Measurements from ENCODE around the gene MDM2.
"Not testable (repeated sequence)": the region's sequence is repeated elsewhere in the genome, so short reads cannot be mapped to it uniquely, and the experiment has no call there.

MDM2 gene

DNA sequence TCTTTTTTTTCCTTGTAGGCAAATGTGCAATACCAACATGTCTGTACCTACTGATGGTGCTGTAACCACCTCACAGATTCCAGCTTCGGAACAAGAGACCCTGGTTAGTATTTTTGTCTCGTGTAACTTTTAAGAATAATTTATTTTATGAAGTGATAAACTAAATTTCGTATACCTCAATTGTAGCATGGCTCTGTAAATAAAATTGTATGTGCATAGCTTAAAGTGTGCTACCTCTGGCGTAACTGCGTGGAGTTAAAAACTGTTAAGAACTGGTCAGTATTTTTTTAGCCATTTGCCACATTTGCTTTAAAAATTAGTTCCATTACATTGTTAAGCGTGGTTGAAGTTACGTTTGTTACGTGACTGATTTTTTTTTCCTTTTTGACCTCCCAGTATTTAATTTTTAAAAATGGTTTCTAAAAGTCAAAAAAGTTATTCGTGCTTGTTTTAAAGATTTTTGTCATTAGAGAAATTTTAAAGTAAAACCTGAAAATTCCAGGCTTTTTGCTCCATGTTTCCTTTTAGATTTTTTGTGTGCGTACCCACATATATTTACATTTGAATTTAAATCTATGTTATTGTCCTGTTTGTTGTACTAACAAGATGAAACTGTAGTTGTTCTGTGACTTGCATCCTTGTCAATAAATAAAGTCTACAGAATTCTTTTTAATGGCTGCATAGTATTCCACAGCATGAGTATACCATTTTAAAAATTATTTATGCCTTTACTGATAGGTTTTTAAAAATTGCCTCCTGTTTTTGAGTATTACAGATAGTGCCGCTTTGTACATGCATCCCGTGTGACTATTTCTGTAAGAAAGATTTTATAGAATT is 1.4 kb downstream of the MDM2 start:
- Histone ChIP-seq H3K4me1 (ENCODE audit: insufficient read depth, low read length) (peaks cover 11% of the 10 kb centered on the region), H3K9ac (ENCODE audit: low read depth, low read length) (peak overlapping the region; percentile 100)

GRCh38 chr12:68810027-68810389 is 2.0 kb downstream of the MDM2 start:
- H3K4me3 ChIP-seq (ENCODE audit: low read length) = peak overlapping the region; percentile 94

More for the DNA sequence above, 1.4 kb downstream of the MDM2 start:
- H3K36me3 ChIP-seq (ENCODE audit: insufficient read depth, low read depth, low read length) = peaks cover 50% of the 10 kb centered on the region
- H3K27me3 ChIP-seq (ENCODE audit: insufficient read depth, low read length) = no peaks in the 10 kb centered on the region
- H3K27ac ChIP-seq (ENCODE audit: low read length) = no peak overlapping the region
- H3K4me3 ChIP-seq (ENCODE audit: low read length) = peak overlapping the region; percentile 94
- no peaks in the 10 kb centered on the region for H3K9me3 ChIP-seq (ENCODE audit: insufficient read depth, low read depth, low read length)

DNA sequence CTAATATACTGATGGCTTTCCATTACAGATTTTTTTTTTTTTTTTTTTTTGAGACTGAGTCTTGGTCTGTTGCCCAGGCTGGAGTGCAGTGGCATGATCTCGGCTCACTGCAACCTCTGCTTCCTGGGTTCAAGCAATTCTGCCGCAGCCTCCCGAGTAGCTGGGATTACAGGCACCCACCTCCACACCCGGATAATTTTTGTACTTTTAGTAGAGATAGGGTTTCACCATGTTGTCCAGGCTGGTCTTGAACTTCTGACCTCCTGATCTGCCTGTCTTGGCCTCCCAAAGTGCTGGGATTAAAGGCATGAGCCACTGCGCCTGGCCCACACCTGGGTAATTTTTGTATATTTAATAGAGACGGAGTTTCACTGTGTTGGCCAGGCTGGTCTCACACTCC is 3.6 kb downstream of the MDM2 start:
- not testable (repeated sequence) for H3K27ac ChIP-seq (ENCODE audit: low read length); H3K9me3 ChIP-seq (ENCODE audit: insufficient read depth, low read depth, low read length); H3K4me3 ChIP-seq (ENCODE audit: low read length); H3K27me3 ChIP-seq (ENCODE audit: insufficient read depth, low read length); H3K9ac ChIP-seq (ENCODE audit: low read depth, low read length); H3K4me1 ChIP-seq (ENCODE audit: insufficient read depth, low read length)
- H3K36me3 ChIP-seq (ENCODE audit: insufficient read depth, low read depth, low read length) = peaks cover 72% of the 10 kb centered on the region

More at GRCh38 chr12:68810027-68810389, 2.0 kb downstream of the MDM2 start:
- peaks cover 56% of the 10 kb centered on the region for H3K36me3 ChIP-seq (ENCODE audit: insufficient read depth, low read depth, low read length)
- H3K4me1 ChIP-seq (ENCODE audit: insufficient read depth, low read length); H3K9me3 ChIP-seq (ENCODE audit: insufficient read depth, low read depth, low read length); H3K27me3 ChIP-seq (ENCODE audit: insufficient read depth, low read length); H3K27ac ChIP-seq (ENCODE audit: low read length); H3K9ac ChIP-seq (ENCODE audit: low read depth, low read length): not testable (repeated sequence)

DNA sequence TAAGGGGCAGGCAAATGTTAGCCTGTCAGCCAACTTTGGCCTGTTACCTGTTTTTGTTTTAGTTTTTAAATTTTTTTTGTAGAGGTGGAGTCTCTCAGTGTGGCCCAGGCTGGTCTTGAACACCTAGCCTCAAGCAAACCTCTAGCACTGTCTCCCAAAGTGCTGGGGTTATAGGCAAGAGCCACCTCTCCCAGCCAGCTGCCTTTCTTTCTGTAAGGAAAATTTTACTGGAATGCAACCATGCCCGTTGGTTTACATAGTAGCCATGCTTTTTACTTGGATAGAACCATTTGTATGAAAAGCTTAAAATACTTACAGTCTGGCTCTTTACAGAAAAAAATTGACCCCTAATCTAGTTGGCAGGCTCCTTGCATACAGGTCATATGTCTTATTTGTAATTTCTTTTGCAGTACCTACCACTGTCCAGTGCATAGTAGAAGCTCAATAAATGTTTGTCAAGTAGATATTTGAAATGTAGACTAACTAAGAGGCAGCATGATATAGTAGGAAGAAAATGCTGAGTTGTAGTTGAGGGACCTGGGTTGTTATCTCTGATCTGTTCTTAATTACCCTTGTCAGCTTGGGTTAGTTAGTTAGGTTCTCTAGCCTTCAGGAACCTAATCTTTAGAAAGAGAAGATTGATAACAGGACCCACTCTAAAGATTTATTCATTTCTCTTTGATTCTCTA is 4.7 kb downstream of the MDM2 start:
- no peak overlapping the region for H3K4me3 ChIP-seq (ENCODE audit: low read length)
- no peak overlapping the region for H3K9ac ChIP-seq (ENCODE audit: low read depth, low read length)
- H3K9me3 ChIP-seq (ENCODE audit: insufficient read depth, low read depth, low read length) = no peaks in the 10 kb centered on the region
- no peaks in the 10 kb centered on the region for H3K27me3 ChIP-seq (ENCODE audit: insufficient read depth, low read length)
- no peak overlapping the region for H3K27ac ChIP-seq (ENCODE audit: low read length)
- no peaks in the 10 kb centered on the region for H3K4me1 ChIP-seq (ENCODE audit: insufficient read depth, low read length)
- peaks cover 81% of the 10 kb centered on the region for H3K36me3 ChIP-seq (ENCODE audit: insufficient read depth, low read depth, low read length)

- no peak overlapping the region for H3K27ac ChIP-seq (ENCODE audit: low read length)
- no peaks in the 10 kb centered on the region for H3K9me3 ChIP-seq (ENCODE audit: insufficient read depth, low read depth, low read length)
- H3K36me3 ChIP-seq (ENCODE audit: insufficient read depth, low read depth, low read length) = peaks cover 86% of the 10 kb centered on the region
- no peaks in the 10 kb centered on the region for H3K4me1 ChIP-seq (ENCODE audit: insufficient read depth, low read length)
- no peak overlapping the region for H3K4me3 ChIP-seq (ENCODE audit: low read length)
- no peak overlapping the region for H3K9ac ChIP-seq (ENCODE audit: low read depth, low read length)
- H3K27me3 ChIP-seq (ENCODE audit: insufficient read depth, low read length) = no peaks in the 10 kb centered on the region
Measured at GRCh38 chr12:68813242-68813593, 5.2 kb downstream of the MDM2 start.

DNA sequence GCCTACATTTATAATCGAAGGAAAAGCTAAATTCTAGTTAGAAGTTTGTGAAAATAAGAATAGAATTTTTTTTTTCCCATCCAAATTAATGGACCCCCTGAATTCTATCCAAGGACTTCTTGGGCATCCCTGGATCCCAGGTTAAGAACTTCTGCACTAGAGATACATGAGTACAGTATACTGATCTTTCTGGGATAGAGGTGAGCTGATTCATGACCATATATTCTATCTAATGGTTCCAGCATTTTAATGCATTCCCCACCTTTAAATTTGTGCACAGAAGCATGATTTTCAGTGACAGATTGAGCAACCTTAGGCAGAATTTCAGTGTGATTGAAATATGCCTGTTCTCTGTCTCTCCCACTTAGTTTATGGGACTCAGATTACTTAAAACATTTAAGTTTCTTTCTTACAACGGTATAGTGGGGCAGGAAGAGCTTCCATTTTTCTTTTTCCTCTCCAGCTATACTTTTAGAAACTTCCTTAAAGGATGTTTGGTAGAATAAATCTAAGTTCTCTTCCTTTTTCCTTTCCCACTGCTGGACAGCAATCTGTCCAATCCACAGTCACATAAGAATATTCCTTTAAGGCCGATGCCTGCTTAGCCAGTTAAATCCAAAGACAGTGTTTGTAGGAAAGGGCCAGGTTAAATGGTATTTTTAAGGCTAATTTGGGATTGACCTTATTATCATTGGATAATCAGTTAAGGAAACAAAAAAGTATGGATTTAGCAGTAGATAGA is 6.7 kb downstream of the MDM2 start:
- Histone ChIP-seq H3K4me3 (ENCODE audit: low read length) (no peak overlapping the region), H3K4me1 (ENCODE audit: insufficient read depth, low read length) (no peaks in the 10 kb centered on the region), H3K9me3 (ENCODE audit: insufficient read depth, low read depth, low read length) (no peaks in the 10 kb centered on the region), H3K27ac (ENCODE audit: low read length) (no peak overlapping the region), H3K36me3 (ENCODE audit: insufficient read depth, low read depth, low read length) (peaks cover 94% of the 10 kb centered on the region), H3K9ac (ENCODE audit: low read depth, low read length) (no peak overlapping the region), H3K27me3 (ENCODE audit: insufficient read depth, low read length) (no peaks in the 10 kb centered on the region)

GRCh38 chr12:68815232-68815927 is 7.4 kb downstream of the MDM2 start:
- Histone ChIP-seq H3K9ac (ENCODE audit: low read depth, low read length) (no peak overlapping the region), H3K36me3 (ENCODE audit: insufficient read depth, low read depth, low read length) (peaks cover 95% of the 10 kb centered on the region), H3K4me1 (ENCODE audit: insufficient read depth, low read length) (no peaks in the 10 kb centered on the region), H3K27ac (ENCODE audit: low read length) (no peak overlapping the region), H3K9me3 (ENCODE audit: insufficient read depth, low read depth, low read length) (no peaks in the 10 kb centered on the region), H3K4me3 (ENCODE audit: low read length) (no peak overlapping the region), H3K27me3 (ENCODE audit: insufficient read depth, low read length) (no peaks in the 10 kb centered on the region)

- Histone ChIP-seq H3K9me3 (ENCODE audit: insufficient read depth, low read depth, low read length) (no peaks in the 10 kb centered on the region), H3K27ac (ENCODE audit: low read length) (no peak overlapping the region), H3K4me1 (ENCODE audit: insufficient read depth, low read length) (no peaks in the 10 kb centered on the region), H3K36me3 (ENCODE audit: insufficient read depth, low read depth, low read length) (peaks cover 96% of the 10 kb centered on the region), H3K4me3 (ENCODE audit: low read length) (no peak overlapping the region), H3K9ac (ENCODE audit: low read depth, low read length) (no peak overlapping the region), H3K27me3 (ENCODE audit: insufficient read depth, low read length) (no peaks in the 10 kb centered on the region)
Measured at GRCh38 chr12:68815928-68816800, 8.2 kb downstream of the MDM2 start.

DNA sequence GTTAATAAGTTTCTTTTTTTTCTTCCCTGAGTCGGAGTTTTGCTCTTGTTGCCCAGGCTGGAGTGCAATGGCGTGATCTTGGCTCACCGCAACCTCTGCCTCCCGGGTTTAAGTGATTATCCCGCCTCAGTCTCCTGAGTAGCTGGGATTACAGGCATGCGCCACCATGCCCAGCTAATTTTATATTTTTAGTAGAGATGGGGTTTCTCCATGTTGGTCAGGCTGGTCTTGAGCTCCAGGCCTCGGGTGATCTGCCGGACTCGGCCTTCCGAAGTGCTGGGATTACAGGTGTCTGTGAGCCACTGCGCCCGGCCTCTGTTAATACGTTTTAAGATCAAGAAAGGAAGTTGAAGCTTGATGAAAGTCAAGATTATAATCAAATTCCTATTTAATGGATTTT is 11.5 kb downstream of the MDM2 start:
- not testable (repeated sequence) for H3K27ac ChIP-seq (ENCODE audit: low read length); H3K9me3 ChIP-seq (ENCODE audit: insufficient read depth, low read depth, low read length); H3K4me1 ChIP-seq (ENCODE audit: insufficient read depth, low read length); H3K27me3 ChIP-seq (ENCODE audit: insufficient read depth, low read length); H3K4me3 ChIP-seq (ENCODE audit: low read length); H3K9ac ChIP-seq (ENCODE audit: low read depth, low read length)
- H3K36me3 ChIP-seq (ENCODE audit: insufficient read depth, low read depth, low read length) = peaks cover 96% of the 10 kb centered on the region

DNA sequence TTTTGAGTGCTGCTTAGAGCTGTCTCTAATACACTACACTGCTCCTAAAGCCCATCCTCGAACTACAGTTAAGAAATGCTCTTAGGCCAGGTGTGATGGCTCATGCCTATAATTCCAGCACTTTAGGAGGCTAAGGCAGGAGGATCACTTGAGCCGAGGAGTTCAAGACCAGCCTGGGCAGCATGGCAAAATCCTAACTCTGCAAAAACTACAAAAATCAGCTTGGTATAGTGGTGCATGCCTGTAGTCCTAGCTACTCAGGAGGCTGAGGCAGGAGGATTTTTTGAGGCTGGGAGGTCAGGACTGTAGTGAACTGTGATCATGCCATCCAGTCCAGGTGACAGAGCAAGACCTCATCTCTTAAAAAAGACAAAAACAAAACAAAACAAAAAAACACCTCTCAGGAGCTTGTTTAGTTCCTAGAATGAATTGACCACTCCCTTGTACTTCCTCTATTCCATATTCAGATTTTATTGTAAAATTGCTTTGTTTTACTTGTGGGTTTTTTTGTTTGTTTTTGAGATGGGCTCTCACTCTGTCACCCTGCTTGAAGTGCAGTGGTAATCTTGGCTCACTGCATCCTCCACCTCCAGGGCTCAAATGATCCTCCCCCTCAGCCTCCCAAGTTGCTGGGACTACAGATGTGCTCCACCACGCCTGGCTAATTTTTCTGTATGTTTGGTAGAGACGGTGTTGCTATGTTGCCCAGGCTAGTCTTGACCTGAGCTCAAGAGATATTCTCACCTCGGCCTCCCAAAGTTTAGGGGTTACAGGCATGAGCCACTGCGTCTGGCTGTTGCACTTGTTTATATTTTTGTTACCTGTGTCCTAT is 13.6 kb downstream of the MDM2 start:
- no peak overlapping the region for H3K27ac ChIP-seq (ENCODE audit: low read length)
- no peaks in the 10 kb centered on the region for H3K9me3 ChIP-seq (ENCODE audit: insufficient read depth, low read depth, low read length)
- H3K27me3 ChIP-seq (ENCODE audit: insufficient read depth, low read length) = no peaks in the 10 kb centered on the region
- H3K36me3 ChIP-seq (ENCODE audit: insufficient read depth, low read depth, low read length) = peaks cover 95% of the 10 kb centered on the region
- H3K9ac ChIP-seq (ENCODE audit: low read depth, low read length) = no peak overlapping the region
- no peaks in the 10 kb centered on the region for H3K4me1 ChIP-seq (ENCODE audit: insufficient read depth, low read length)
- no peak overlapping the region for H3K4me3 ChIP-seq (ENCODE audit: low read length)

Measured in iPS-20b (cell line).